Colon (tissue), 2 donors: ENCODE measurements around the gene GSAP.
"Not testable (repeated sequence)": the region's sequence is repeated elsewhere in the genome, so short reads cannot be mapped to it uniquely, and the experiment has no call there.

Source experiments
- FAIRE-seq: peaks from 2 replicates; lab custom pipeline; 2012; peaks lifted over from hg19 to GRCh38; lab: Jason Lieb, UNC
- donor health status: control.
- donor health status: control.

GSAP gene

GRCh38 chr7:77415823-77416620 is at the start of gene GSAP:
GSAP (minus strand) TSS chr7:77416349; CDS start chr7:77416321, 28 bp downstream.
- no peak for FAIRE-seq

GRCh38 chr7:77465256-77465655 is 49.1 kb upstream of the GSAP start:
- FAIRE-seq: no peak

- FAIRE-seq: no peak
Observed at GRCh38 chr7:77464589-77464988, 48.4 kb upstream of the GSAP start.

- FAIRE-seq: not testable (repeated sequence)
Observed at GRCh38 chr7:77463632-77464031, 47.5 kb upstream of the GSAP start.

- no peak for FAIRE-seq
Observed at GRCh38 chr7:77461842-77462241, 45.7 kb upstream of the GSAP start.

- no peak for FAIRE-seq
Observed at GRCh38 chr7:77461246-77461645, 45.1 kb upstream of the GSAP start.

GRCh38 chr7:77460057-77460486 is 43.9 kb upstream of the GSAP start:
- no peak for FAIRE-seq

- FAIRE-seq: no peak
Observed at GRCh38 chr7:77459311-77459726, 43.2 kb upstream of the GSAP start.

- no peak for FAIRE-seq
Observed at GRCh38 chr7:77458786-77459185, 42.6 kb upstream of the GSAP start.

GRCh38 chr7:77457779-77458178 is 41.6 kb upstream of the GSAP start:
- FAIRE-seq: no peak

GRCh38 chr7:77456696-77457095 is 40.5 kb upstream of the GSAP start:
- no peak for FAIRE-seq

- FAIRE-seq: no peak
Observed at GRCh38 chr7:77455321-77455720, 39.2 kb upstream of the GSAP start.

- FAIRE-seq: no peak
Observed at GRCh38 chr7:77454802-77455201, 38.7 kb upstream of the GSAP start.

- FAIRE-seq: no peak
Observed at GRCh38 chr7:77453531-77453930, 37.4 kb upstream of the GSAP start.

- FAIRE-seq: not testable (repeated sequence)
Observed at GRCh38 chr7:77451950-77452349, 35.8 kb upstream of the GSAP start.

- FAIRE-seq: no peak
Observed at GRCh38 chr7:77450613-77451012, 34.5 kb upstream of the GSAP start.

GRCh38 chr7:77450054-77450453 is 33.9 kb upstream of the GSAP start:
- no peak for FAIRE-seq

GRCh38 chr7:77447616-77448015 is 31.5 kb upstream of the GSAP start:
- no peak for FAIRE-seq

- FAIRE-seq: no peak
Observed at GRCh38 chr7:77444123-77444522, 28.0 kb upstream of the GSAP start.

- no peak for FAIRE-seq
Observed at GRCh38 chr7:77443042-77443441, 26.9 kb upstream of the GSAP start.

- FAIRE-seq: no peak
Observed at GRCh38 chr7:77442636-77443035, 26.5 kb upstream of the GSAP start.

GRCh38 chr7:77441046-77441445 is 24.9 kb upstream of the GSAP start:
- FAIRE-seq: no peak

- FAIRE-seq: no peak
Observed at GRCh38 chr7:77439572-77439971, 23.4 kb upstream of the GSAP start.

- FAIRE-seq: no peak
Observed at GRCh38 chr7:77438131-77438530, 22.0 kb upstream of the GSAP start.
